GM12872 (cell line): ENCODE results near the gene RALGPS1.

Experiments used
- TF ChIP-seq, protein P1 (sequence below): IDR thresholded peaks from 3 replicates; pipeline ENCODE4 v1.5.1; 2011; ENCODE audit warnings: low read depth, mild to moderate bottlenecking, low read length, moderate library complexity; ENCODE audit not compliant: insufficient read depth

RALGPS1 gene

DNA sequence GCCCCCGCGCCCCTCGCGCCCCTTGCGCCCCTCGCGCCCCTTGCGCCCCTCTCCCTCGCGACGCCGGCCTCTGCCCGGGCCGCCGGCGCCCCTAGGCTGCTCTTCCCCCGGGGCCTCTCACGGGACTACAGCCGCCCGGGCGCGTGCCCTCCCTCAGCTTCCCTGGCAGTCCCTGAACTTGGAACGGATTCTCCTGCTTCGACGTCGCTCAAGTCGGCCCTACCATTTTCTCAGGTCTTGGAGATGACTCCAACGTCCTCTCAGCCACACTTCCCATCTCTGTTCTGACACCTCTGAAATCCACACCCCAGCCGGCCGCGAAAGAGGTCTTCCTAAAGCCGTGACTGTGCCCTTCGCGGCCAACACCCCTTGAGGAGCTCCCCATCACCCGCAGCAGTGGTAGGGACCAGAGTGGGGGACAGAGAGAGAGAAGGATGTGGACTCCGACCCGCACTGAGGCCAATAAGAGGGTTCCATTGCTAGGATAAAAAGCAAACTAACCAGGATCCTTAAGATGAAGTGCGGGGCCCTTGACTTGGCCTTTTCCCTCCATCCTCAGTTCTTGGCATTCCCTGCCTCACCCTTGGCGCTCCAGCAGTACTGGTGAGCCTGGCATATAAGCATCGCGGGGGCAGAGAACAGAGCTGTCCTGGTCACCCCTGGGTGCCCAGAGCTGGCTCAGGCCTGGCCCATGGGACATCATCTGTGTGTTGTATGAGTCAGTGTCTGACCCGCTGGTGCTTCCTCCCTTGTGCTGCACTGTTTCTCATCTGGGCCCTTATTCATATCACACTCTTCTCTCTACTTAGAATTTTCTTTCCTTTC, 311.4 kb downstream of the RALGPS1 start:
- TF ChIP-seq, protein P1, sequence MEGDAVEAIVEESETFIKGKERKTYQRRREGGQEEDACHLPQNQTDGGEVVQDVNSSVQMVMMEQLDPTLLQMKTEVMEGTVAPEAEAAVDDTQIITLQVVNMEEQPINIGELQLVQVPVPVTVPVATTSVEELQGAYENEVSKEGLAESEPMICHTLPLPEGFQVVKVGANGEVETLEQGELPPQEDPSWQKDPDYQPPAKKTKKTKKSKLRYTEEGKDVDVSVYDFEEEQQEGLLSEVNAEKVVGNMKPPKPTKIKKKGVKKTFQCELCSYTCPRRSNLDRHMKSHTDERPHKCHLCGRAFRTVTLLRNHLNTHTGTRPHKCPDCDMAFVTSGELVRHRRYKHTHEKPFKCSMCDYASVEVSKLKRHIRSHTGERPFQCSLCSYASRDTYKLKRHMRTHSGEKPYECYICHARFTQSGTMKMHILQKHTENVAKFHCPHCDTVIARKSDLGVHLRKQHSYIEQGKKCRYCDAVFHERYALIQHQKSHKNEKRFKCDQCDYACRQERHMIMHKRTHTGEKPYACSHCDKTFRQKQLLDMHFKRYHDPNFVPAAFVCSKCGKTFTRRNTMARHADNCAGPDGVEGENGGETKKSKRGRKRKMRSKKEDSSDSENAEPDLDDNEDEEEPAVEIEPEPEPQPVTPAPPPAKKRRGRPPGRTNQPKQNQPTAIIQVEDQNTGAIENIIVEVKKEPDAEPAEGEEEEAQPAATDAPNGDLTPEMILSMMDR: no peak

DNA sequence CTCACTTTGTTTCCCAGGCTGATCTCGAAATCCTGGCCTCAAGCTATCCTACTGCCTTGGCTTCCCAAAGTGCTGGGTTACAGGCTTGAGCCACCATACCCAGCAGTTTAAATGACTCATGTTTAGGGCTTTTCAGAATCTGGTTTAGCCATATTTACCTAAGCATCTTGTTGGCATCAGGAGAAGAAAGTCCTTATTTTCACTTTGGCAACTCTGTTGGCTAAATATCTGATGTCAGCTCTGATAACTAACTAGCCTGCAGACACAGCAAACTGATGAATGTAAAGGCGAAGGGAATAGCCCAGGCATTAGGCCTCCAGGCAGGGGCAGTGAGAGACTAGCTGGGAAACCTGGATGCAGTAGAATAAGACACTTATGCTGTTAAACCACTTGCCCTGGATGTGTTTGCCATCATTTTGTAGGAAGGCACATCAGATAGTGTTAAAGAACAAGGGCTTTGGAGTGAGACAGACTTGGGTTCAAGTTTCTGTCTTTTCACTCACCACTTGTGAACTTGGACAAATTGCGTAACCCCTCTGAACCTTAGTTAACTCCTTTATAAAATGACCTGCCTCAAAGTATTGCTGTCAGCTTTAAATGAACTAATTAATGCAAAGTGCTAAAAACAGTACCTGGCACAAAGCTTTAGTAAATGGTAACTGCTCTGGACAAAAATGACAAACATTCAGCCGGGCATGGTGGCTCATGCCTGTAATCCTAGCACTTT, 315.3 kb downstream of the RALGPS1 start:
- TF ChIP-seq, protein P1: no peak

DNA sequence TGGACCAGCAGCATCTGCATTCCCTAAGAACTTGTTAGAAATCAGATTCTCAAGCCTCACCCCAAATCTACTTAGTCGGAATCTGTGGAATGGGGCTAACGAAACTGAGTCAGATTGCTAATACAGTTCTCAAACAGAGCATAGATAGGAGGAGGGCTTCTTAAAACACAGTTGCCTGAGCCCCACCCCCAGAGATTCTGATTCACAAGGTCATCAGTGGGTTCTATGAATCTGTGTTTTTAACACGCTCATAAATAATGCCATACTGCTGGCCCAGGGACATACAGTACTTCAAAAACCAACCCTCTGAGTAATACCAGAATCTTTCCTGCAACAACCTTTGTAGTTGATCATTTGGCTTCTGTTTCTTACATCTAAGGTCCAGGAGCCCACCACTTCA, 317.1 kb downstream of the RALGPS1 start:
- TF ChIP-seq, protein P1: no peak

DNA sequence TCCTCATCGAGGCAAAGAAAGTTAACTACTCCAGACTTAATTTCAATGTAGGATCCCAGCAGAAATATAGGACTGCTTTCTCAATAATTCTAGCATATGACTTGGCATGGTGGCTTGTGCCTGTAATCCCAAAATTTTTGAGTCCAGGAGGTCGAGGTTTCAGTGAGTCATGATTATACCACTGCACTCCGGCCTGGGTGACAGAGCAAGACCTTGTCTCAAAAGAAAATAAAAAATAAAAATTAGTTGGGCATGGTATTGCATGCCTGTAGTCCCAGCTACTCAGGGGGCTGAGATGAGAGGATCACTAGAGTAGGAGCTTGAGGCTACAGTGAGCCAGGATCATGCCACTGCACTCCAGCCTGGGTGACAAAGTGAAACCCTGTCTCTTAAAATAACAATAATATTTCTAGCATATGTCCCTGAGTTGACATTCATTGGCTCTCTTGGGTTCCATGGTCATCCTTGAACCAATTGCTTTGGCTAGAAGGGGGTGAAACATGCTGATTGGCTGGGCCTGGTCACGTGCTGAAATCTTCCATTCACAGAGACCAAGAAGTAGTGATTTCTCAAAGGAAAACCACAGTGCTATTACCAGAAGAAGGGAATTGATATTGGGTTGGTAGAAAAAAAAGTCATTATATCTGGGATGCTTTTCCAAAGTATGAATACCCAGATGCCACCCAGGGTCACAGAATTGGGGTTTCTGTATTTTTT, 318.4 kb downstream of the RALGPS1 start:
- TF ChIP-seq, protein P1: no peak

DNA sequence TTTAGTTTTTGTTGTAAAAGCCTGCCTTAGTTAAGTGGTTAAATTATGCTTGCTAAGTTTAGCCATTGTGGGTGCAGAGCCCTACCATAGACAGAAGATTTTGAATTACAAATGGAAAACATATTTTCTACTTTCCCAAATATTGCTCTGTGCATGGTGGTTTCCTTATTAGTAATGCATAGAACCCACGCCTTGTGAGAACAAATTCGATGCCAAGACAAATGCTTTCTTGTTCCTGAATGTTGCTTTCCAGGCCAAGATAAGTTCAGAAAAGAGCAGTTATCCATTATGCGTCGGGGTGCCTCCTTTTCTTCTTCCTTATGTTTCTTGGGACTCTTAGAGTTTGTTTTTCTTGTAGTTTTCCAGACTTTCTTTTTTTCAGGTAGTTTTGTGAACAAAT, 319.0 kb downstream of the RALGPS1 start:
- TF ChIP-seq, protein P1: no peak

DNA sequence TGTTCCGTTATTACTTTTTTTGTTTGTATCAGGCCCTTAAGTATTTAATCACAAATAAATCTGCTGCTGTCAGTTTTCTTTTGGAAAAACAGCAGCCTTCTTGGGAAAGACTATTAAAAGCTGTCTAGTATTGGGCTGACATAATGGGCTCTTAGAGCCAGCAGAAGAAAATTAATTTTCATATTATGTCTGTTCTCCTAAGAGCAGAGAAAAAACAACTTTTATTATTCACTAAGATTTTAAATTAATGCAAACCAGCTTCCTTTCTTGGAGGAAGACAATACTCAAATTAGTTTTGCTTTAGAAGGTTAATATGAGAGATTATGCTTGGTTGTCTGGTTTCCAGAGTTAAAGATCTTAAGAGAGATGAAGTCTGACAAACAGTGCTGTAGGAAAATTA, 319.4 kb downstream of the RALGPS1 start:
- TF ChIP-seq, protein P1: no peak

DNA sequence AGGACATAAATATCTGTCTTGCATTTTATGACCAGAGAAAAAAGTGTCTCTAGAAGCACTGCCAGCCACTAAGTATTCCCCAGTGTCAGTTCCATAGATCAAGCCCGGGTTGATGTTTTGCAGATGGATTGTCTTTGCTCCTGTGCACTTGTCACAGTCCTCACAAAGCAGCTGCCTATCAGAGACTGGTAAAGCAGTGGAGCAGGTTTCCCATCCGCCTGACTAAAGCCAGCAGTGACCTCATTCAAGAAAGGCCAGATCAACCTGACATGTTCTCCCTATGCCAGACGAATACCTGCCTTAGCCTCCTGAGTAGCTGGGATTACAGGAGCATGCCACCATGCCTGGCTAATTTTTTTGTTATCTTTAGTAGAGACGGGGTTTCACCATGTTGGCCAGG, 323.2 kb downstream of the RALGPS1 start:
- TF ChIP-seq, protein P1: no peak
